HCT116 (cell line): ENCODE data around the gene TNFRSF1A. TPM values are rescaled to one million over a fixed set of nuclear protein-coding genes. Genes with fewer than 3 reads are reported as not detected.
A peak's percentile ranks its signal among the peaks of the same experiment; 100 is the strongest.

Experiments
- ATAC-seq: fragments of 200-7000 bp; cut with Tn5 transposase; 2 replicates; pipeline ENCODE4 v1.9.1; 2020; ENCODE audit warnings: mild to moderate bottlenecking, moderate library complexity
- BruUV-seq: library from RNA; stranded (reverse); fragments of 400-500 nt; replicated peaks from 2 replicates; lab custom pipeline; 2021; lab: Mats Ljungman, UMichigan
- CTCF ChIA-PET: fragments of 300-600 bp; sonication (Branson Sonifier 250); formaldehyde crosslinking; loops from one replicate; lab custom pipeline; 2021; ENCODE audit warnings: antibody characterized with exemption; lab: Charles Lee
- POLR2A ChIA-PET: fragments of 300-600, 350-600 bp; sonication (Branson Sonifier 250); formaldehyde crosslinking; loops from one replicate; lab custom pipeline; 2021; ENCODE audit warnings: antibody characterized with exemption; lab: Charles Lee
- RAD21 ChIA-PET, 2 experiments: fragments of 300-600 bp; sonication (Branson Sonifier 250); formaldehyde crosslinking; loops; one replicate each; lab custom pipeline; 2023; ENCODE audit warnings: low total read pairs in 2 of 2; ENCODE audit not compliant: uncharacterized antibody in 2 of 2, unreplicated experiment in 2 of 2, low non-redundant PET in 1 of 2; lab: Charles Lee
- DNase-seq: peaks from one replicate; pipeline ENCODE4 v3.0.0-alpha.2; 2010; ENCODE audit warnings: low read depth, low spot score
- H2AFZ ChIP-seq: fragments of 200-600 bp; shearing (Covaris generic), sonication (generic); 2 replicates; pipeline ENCODE4 v1.6.1; 2017; ENCODE audit warnings: low read depth, mixed run types, mixed read lengths, antibody characterized with exemption, low read length; ENCODE audit not compliant: poor library complexity, severe bottlenecking
- H3K27ac ChIP-seq: 2 replicates; pipeline ENCODE4 v1.5.1; 2012; ENCODE audit warnings: low read depth, low read length
- H3K27me3 ChIP-seq: fragments of 200-600 bp; sonication (generic); 2 replicates; pipeline ENCODE4 v1.6.1; 2016; ENCODE audit warnings: mixed run types, low read length, mixed read lengths; ENCODE audit not compliant: insufficient read depth
- H3K36me3 ChIP-seq, 2 experiments: fragments of 200-500 bp in 1 of 2; fragments of 200-600 bp in 1 of 2; sonication (Bioruptor generic) in 1 of 2; sonication (generic) in 1 of 2; 2 replicates each; pipeline versions ENCODE4 v1.5.1 to v1.6.1; 2014 to 2016; ENCODE audit warnings: low read length in 2 of 2, inconsistent platforms in 1 of 2, mixed read lengths in 1 of 2, mixed run types in 1 of 2; ENCODE audit not compliant: insufficient read depth in 2 of 2, control insufficient read depth in 1 of 2
- H3K4me1 ChIP-seq, 2 experiments: fragments of 200-600 bp in 1 of 2; sonication (generic) in 1 of 2; 2 replicates each; pipeline versions ENCODE4 v1.5.1 to v1.6.1; 2012 to 2017; ENCODE audit warnings: low read length in 2 of 2, inconsistent platforms in 1 of 2, mild to moderate bottlenecking in 1 of 2, mixed read lengths in 1 of 2, mixed run types in 1 of 2, moderate library complexity in 1 of 2; ENCODE audit not compliant: insufficient read depth in 2 of 2, control insufficient read depth in 1 of 2
- H3K4me2 ChIP-seq: fragments of 200-600 bp; sonication (generic); 2 replicates; pipeline ENCODE4 v1.6.1; 2017; ENCODE audit warnings: mixed run types, low read length, mixed read lengths
- H3K4me3 ChIP-seq, 2 experiments: fragments of 200-600 bp in 1 of 2; sonication (generic) in 1 of 2; replicated peaks in 1 of 2; 2 replicates each; pipeline ENCODE4 v1.5.1; 2011 to 2016; ENCODE audit warnings: low read length in 2 of 2, control low read depth in 1 of 2, low read depth in 1 of 2, mild to moderate bottlenecking in 1 of 2, mixed read lengths in 1 of 2, mixed run types in 1 of 2
- H3K79me2 ChIP-seq: fragments of 200-600 bp; sonication (generic); 2 replicates; pipeline ENCODE4 v1.6.1; 2017; ENCODE audit warnings: mild to moderate bottlenecking, mixed run types, low read length, moderate library complexity, mixed read lengths; ENCODE audit not compliant: insufficient read depth
- H3K9ac ChIP-seq: fragments of 200-600 bp; sonication (generic); 2 replicates; pipeline ENCODE4 v1.6.1; 2016; ENCODE audit warnings: low read length, mixed read lengths
- H3K9me2 ChIP-seq: fragments of 200-600 bp; sonication (generic), shearing (Covaris generic); 2 replicates; pipeline ENCODE4 v1.6.1; 2017; ENCODE audit warnings: mixed run types, mild to moderate bottlenecking, moderate library complexity; ENCODE audit not compliant: insufficient read depth
- H3K9me3 ChIP-seq, 2 experiments: fragments of 200-500 bp in 1 of 2; fragments of 200-600 bp in 1 of 2; sonication (Bioruptor generic) in 1 of 2; sonication (generic) in 1 of 2; 2 replicates each; pipeline ENCODE4 v1.6.1; 2014 to 2017; ENCODE audit warnings: low read length in 2 of 2, mixed read lengths in 2 of 2, inconsistent platforms in 1 of 2, low read depth in 1 of 2, mild to moderate bottlenecking in 1 of 2, mixed run types in 1 of 2, moderate library complexity in 1 of 2; ENCODE audit not compliant: control insufficient read depth in 1 of 2, insufficient read depth in 1 of 2
- H4K20me1 ChIP-seq: fragments of 200-600 bp; sonication (generic), shearing (Covaris generic); 2 replicates; pipeline ENCODE4 v1.6.1; 2017; ENCODE audit warnings: mixed run types, mild to moderate bottlenecking, moderate library complexity; ENCODE audit not compliant: insufficient read depth
- CEBPB ChIP-seq: IDR thresholded peaks from 2 replicates; pipeline ENCODE4 v1.6.1; 2012; ENCODE audit warnings: low read depth
- ELF1 ChIP-seq: IDR thresholded peaks from 2 replicates; pipeline ENCODE4 v1.6.1; 2012; ENCODE audit warnings: low read depth, borderline replicate concordance
- FOSL1 ChIP-seq: IDR thresholded peaks from 2 replicates; pipeline ENCODE4 v1.6.1; 2012; ENCODE audit warnings: low read depth
- JUND ChIP-seq: IDR thresholded peaks from 2 replicates; pipeline ENCODE4 v1.6.1; 2012
- POLR2A ChIP-seq: IDR thresholded peaks from 2 replicates; pipeline ENCODE4 v1.7.0; 2011; ENCODE audit warnings: borderline replicate concordance; ENCODE audit not compliant: insufficient read depth, insufficient read length; ENCODE audit errors: extremely low read depth
- POLR2AphosphoS5 ChIP-seq: IDR thresholded peaks from 2 replicates; pipeline ENCODE4 v1.6.1; 2011; ENCODE audit warnings: mild to moderate bottlenecking, low read depth, low read length, moderate library complexity
- SP1 ChIP-seq: IDR thresholded peaks from 2 replicates; pipeline ENCODE4 v1.6.1; 2012; ENCODE audit warnings: low read depth
- TCF7L2 ChIP-seq: IDR thresholded peaks from 2 replicates; pipeline ENCODE4 v1.7.0; 2011; ENCODE audit warnings: borderline replicate concordance, inconsistent platforms; ENCODE audit not compliant: insufficient read depth, insufficient read length; ENCODE audit errors: extremely low read depth
- YY1 ChIP-seq: IDR thresholded peaks from 2 replicates; pipeline ENCODE4 v1.6.1; 2011; ENCODE audit warnings: low read length, low read depth, moderate library complexity, mild to moderate bottlenecking; ENCODE audit not compliant: insufficient replicate concordance; ENCODE audit errors: extremely low read depth
- ZNF274 ChIP-seq: fragments of 200-500 bp; sonication (Bioruptor generic); IDR thresholded peaks from 2 replicates; pipeline ENCODE4 v1.6.1; 2014; ENCODE audit warnings: mild to moderate bottlenecking, low read depth, low read length, inconsistent platforms
- intact Hi-C: fragments of 100-400 bp; cut with micrococcal nuclease; formaldehyde crosslinking; loops from 2 replicates; pipeline ENCODE4 v1.10.0; 2022
- total RNA-seq: library from RNA; stranded (reverse); gene quantifications from one replicate; pipeline ENCODE4 v1.2.1, GENCODE V29; 2021; ENCODE audit not compliant: unreplicated experiment
- TF ChIP-seq, protein P1 (sequence below), 3 experiments: fragments of 200-600 bp in 1 of 3; sonication (generic) in 1 of 3; IDR thresholded peaks in 2 of 3; conservative IDR thresholded peaks in 1 of 3; 2 replicates each; pipeline ENCODE4 v1.5.1; 2012 to 2017; ENCODE audit warnings: low read depth in 2 of 3, low read length in 2 of 3, antibody characterized with exemption in 1 of 3, borderline replicate concordance in 1 of 3, control low read depth in 1 of 3, mild to moderate bottlenecking in 1 of 3, mixed read lengths in 1 of 3, mixed run types in 1 of 3, moderate library complexity in 1 of 3; ENCODE audit not compliant: insufficient read depth in 1 of 3
- TF ChIP-seq, protein P2 (sequence below): IDR thresholded peaks from 2 replicates; pipeline ENCODE4 v1.6.1; 2012
- TF ChIP-seq, protein P3 (sequence below): IDR thresholded peaks from 2 replicates; pipeline ENCODE4 v1.6.1; 2012; ENCODE audit warnings: low read depth

TNFRSF1A gene
- total RNA-seq, 1 experiment from 2014 or later, result 129 TPM

DNA sequence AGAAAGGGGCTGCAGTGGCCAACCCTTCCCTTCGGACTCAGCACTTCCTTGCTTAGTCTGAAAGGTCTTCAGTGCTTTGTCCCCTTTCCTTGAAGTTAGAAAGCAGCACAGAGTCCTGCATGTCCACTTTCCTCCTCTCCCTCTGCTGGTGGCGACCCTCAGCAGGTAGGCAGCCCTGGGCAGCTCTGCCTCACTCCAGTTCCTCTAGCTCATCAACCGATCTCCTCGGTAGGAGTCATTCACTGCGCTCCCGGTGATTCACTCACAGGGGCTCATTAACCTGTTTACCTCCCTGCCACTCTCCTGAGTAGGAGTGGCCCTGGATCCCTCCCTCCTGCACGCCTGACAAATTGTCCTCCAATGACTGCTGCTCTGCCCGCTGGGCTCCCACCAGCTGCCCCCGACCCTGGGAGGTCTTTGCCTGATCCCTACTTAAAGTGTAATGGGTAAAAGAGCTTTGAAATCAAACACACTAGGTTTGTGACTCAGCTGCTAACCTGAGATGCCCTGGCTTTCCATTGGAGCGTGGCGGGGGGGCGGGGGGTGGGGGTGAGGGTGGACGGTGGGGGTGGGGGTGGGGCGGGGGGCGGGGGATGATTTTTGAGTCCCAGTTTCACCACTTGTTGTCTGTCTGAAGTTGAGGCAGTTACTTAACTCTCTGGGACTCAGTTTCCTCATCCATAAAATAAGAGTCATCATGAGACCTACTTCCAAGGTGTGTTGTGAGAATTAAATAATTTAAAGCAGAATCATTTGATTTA lies 29.3 kb upstream of the TNFRSF1A start:
- Histone ChIP-seq H3K9ac (peak overlapping the region; percentile 73), H3K27me3 (no peaks in the 10 kb centered on the region), H3K9me3 (no peaks in the 10 kb centered on the region), H2AFZ (no peak overlapping the region), H3K79me2 (peaks cover 74% of the 10 kb centered on the region), H4K20me1 (no peaks in the 10 kb centered on the region), H3K9me2 (no peaks in the 10 kb centered on the region), H3K27ac (peak overlapping the region; percentile 100), H3K4me2 (peak overlapping the region; percentile 91), H3K4me1 (peaks cover 79 to 99% of the 10 kb centered on the region in 2 experiments), H3K36me3 (peaks cover 0 to 15% of the 10 kb centered on the region in 2 experiments; a peak in 1 of 4 replicates), H3K4me3 (peak overlapping the region; percentile 20 to 58)
- ChIA-PET CTCF (interaction anchor here (1.1 to 1.3 kb wide), 3 partner anchors 16 to 35 kb away, joined by 3 to 6 read pairs (median 3); no protein-coding TSS in a partner anchor), POLR2A (interaction anchor here (0.7 to 3.8 kb wide), 10 partner anchors 10 to 318 kb away, joined by 3 to 29 read pairs (median 6); partner anchors contain the start of genes GAPDH, LTBR, TNFRSF1A and VAMP1), RAD21 (interaction anchor here (0.8 to 1.8 kb wide), 3 partner anchors 29 to 94 kb away, joined by 3 to 5 read pairs (median 4); partner anchors contain the start of gene TNFRSF1A (in 1 of the 2))
- no TSS peak for BruUV-seq
- DNase-seq, result peak; percentile 95
- ATAC-seq, result peak; percentile 66
- intact Hi-C loops, result loop anchor here (1.0 kb wide), 1 partner anchor 35 kb away; no protein-coding TSS in a partner anchor
- TF ChIP-seq, protein P1, sequence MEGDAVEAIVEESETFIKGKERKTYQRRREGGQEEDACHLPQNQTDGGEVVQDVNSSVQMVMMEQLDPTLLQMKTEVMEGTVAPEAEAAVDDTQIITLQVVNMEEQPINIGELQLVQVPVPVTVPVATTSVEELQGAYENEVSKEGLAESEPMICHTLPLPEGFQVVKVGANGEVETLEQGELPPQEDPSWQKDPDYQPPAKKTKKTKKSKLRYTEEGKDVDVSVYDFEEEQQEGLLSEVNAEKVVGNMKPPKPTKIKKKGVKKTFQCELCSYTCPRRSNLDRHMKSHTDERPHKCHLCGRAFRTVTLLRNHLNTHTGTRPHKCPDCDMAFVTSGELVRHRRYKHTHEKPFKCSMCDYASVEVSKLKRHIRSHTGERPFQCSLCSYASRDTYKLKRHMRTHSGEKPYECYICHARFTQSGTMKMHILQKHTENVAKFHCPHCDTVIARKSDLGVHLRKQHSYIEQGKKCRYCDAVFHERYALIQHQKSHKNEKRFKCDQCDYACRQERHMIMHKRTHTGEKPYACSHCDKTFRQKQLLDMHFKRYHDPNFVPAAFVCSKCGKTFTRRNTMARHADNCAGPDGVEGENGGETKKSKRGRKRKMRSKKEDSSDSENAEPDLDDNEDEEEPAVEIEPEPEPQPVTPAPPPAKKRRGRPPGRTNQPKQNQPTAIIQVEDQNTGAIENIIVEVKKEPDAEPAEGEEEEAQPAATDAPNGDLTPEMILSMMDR (IDR thresholded peaks at IDR 0.05 in 2 of 3, conservative IDR thresholded peaks at IDR 0.05 in 1 of 3; ENCODE audit: borderline replicate concordance in 1 of 3, insufficient read depth in 1 of 3, low read depth in 2 of 3, low read length in 2 of 3), result 0 out of 6 replicates have a peak, but pooled peaks of 1 of the 3 experiments have one; percentile 9
- TF ChIP-seq FOSL1 (no peak), SP1 (no peak), ELF1 (no peak), YY1 (peak; percentile 20), ZNF274 (no peak), POLR2AphosphoS5 (peak; percentile 66), TCF7L2 (peak; percentile 85), POLR2A (peak; percentile 40), CEBPB (no peak), JUND (no peak)
- TF ChIP-seq, protein P2, sequence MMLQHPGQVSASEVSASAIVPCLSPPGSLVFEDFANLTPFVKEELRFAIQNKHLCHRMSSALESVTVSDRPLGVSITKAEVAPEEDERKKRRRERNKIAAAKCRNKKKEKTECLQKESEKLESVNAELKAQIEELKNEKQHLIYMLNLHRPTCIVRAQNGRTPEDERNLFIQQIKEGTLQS, result no peak
- TF ChIP-seq, protein P3, sequence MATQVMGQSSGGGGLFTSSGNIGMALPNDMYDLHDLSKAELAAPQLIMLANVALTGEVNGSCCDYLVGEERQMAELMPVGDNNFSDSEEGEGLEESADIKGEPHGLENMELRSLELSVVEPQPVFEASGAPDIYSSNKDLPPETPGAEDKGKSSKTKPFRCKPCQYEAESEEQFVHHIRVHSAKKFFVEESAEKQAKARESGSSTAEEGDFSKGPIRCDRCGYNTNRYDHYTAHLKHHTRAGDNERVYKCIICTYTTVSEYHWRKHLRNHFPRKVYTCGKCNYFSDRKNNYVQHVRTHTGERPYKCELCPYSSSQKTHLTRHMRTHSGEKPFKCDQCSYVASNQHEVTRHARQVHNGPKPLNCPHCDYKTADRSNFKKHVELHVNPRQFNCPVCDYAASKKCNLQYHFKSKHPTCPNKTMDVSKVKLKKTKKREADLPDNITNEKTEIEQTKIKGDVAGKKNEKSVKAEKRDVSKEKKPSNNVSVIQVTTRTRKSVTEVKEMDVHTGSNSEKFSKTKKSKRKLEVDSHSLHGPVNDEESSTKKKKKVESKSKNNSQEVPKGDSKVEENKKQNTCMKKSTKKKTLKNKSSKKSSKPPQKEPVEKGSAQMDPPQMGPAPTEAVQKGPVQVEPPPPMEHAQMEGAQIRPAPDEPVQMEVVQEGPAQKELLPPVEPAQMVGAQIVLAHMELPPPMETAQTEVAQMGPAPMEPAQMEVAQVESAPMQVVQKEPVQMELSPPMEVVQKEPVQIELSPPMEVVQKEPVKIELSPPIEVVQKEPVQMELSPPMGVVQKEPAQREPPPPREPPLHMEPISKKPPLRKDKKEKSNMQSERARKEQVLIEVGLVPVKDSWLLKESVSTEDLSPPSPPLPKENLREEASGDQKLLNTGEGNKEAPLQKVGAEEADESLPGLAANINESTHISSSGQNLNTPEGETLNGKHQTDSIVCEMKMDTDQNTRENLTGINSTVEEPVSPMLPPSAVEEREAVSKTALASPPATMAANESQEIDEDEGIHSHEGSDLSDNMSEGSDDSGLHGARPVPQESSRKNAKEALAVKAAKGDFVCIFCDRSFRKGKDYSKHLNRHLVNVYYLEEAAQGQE, result no peak
